A204.1 (cell line): ENCODE measurements around the gene CARNS1.
"Not testable (repeated sequence)": the region's sequence is repeated elsewhere in the genome, so short reads cannot be mapped to it uniquely, and the experiment has no call there.

Experiments
- FAIRE-seq: peaks from 2 replicates; lab custom pipeline; 2012; peaks lifted over from hg19 to GRCh38; lab: Jason Lieb, UNC

CARNS1 gene

DNA sequence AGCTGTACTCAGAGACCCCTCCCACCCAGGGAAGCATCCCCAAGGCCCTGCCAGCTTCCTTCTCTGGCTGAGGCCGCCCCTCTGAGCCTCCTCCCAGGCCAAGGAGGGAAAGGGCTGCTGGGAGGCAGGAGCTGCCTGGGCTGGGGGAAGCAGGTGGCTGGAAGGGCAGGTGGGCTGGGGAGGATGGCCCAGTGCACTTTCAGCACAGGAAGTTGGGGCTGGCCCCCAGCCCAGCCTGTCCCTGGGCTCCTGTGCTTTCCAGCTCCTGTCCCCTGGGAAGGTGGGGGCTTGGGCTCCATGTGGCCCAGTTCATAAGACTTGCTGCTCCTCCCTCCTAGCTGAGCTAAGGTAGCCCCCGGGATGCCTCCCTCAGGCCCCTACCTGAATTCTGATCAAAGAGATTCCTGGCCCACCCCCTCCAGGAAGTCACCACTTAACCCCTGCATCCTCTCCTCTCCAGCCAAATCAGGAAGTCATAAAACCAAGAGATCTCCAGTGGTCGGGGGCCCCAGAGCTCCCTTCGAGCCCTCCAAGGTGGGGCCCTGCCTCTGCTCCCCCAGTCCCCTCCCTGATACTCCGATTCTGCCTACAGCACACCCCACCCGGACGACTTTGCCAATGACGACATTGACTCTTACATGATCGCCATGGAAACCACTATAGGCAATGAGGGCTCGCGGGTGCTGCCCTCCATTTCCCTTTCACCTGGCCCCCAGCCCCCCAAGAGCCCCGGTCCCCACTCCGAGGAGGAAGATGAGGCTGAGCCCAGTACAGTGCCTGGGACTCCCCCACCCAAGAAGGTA is 18.7 kb upstream of the CARNS1 start:
- no peak for FAIRE-seq

DNA sequence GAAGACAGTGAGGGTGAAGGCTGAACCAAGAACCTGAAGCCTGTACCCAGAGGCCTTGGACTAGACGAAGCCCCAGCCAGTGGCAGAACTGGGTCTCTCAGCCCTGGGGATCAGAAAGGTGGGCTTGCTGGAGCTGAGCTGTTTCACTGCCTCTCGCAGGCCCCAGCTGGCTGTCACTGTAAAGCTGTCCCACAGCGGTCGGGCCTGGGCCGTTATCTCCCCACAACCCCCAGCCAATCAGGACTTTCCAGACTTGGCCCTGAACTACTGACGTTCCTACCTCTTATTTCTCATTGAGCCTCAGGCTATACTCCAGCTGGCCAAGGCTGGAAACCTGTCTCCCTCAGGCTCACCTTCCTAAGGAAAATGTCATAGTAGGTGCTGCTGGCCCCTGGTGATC is 17.9 kb upstream of the CARNS1 start:
- FAIRE-seq, result no peak

DNA sequence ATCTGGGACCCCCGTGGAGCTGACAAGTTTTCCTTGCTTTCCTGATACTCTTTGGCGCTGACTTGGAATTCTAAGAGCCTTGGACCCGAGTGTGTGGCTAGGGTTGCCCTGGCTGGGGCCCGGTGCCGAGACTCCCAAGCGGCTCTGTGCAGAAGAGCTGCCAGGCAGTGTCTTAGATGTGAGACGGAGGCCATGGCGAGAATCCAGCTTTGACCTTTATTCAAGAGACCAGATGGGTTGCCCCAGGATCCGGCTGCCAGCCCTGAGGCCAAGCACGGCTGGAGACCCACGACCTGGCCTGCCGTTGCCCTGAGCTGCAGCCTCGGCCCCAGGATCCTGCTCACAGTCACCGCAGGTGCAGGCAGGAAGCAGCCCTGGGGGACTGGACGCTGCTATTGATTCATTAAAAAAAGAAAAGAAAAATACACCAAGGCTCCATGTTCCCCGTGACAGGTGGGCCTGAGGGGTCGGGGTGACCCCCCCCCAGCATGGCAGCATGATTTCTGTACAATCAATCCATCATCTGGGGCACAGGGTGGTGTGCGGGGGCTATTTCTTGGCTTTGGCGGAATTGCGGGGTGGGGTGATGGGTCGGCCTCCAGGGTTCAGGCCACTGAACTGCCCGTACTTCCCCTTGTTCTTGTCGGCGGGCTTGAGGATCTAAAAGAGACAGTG is 17.4 kb upstream of the CARNS1 start:
- no peak for FAIRE-seq

DNA sequence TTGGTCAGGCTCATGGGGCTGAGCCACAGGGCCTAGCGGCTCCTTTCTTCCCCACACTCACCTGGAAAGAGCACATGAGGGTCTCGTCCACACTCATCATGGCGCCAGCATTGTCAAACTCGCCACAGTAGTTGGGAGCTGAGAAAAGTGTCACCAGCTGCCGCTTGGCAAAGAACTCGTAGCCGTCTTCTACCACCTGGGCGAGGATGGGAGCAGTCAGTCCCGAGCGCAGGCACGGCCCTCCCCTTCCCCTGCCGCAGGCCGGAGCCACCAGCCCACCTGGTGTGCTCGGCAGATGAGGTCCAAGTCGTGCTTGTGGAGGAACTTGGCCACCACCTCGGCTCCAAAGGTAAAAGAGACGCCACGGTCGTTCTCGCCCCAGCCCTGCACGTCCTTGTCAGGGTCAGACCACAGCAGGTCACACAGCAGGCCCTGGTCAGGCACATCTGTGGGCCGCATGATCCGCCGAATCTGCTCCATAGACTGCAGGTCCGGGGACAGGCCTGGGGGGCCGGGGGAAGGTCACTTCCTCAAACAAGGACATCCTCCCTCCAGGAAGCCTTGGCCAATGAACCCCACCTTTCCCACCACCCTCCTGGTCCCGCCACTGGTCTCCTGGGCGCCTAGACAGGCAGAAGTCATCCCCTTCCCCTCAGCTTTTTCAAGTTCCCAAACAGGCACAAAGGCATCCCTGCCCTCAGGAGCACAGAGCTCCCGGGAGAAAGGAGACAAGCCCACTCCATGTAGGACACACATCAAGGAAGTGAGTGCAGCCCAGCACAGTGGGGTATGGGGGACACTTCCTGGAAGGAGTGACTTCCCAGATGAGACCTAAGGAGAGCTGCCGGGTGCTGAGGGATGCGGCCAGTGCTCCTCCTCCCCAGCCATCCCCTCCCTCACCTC is 16.6 kb upstream of the CARNS1 start:
- FAIRE-seq, result no peak

DNA sequence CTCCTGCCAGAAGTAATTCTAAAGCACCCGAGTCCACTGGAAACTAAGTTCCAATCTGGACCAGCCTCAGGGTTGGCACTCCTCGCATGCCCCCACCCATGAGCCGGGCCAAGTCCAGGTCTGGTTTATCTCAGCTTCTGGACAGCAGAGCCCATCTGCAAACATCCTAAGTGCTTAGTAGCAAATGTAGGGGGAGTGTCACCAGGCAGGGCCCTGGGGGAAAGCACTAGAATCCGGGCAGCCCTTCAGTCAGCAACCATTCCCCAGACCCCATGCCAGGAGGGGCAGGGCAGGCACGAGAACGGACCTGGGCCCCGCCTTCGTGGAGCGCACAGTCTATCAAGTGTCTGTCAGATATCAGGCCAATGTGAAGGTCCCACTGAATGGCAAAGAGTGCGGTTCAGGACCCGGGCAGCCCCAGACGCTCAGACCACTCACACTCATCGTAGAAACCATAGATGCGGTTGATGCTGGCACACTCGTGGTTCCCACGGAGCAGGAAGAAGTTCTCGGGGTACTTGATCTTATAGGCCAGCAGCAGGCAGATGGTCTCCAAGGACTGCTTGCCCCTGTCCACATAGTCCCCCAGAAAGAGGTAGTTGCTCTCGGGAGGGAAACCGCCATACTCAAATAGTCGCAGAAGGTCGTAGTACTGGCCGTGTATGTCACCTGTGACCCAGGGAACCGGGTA is 15.1 kb upstream of the CARNS1 start:
- no peak for FAIRE-seq

DNA sequence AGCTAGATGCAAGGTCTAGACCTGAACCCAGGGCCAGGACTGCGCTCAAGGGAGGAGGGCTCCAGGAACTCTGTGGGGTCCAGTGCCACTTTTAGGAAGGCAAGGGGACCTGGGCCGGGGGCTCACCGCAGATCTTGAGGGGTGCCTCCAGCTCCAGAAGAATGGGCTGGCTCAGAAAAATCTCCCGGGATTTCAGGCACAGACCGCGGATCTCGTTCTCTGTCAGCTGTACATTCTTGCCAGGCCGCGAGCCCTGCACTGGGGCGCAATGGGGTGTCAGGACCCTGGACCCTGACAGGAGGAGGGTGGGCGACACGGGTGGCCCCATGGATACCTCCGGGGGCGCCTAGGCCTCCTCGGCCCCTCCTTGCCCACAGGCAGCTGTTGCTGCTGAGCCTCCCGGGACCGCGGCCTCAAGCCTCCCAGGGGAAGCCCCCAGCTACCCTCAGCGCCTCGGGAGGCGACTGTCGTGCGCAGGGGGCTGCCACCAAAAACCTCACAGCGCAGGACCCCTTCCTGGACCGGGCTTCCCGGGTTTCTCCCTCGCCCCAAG is 14.5 kb upstream of the CARNS1 start:
- FAIRE-seq, result no peak

DNA sequence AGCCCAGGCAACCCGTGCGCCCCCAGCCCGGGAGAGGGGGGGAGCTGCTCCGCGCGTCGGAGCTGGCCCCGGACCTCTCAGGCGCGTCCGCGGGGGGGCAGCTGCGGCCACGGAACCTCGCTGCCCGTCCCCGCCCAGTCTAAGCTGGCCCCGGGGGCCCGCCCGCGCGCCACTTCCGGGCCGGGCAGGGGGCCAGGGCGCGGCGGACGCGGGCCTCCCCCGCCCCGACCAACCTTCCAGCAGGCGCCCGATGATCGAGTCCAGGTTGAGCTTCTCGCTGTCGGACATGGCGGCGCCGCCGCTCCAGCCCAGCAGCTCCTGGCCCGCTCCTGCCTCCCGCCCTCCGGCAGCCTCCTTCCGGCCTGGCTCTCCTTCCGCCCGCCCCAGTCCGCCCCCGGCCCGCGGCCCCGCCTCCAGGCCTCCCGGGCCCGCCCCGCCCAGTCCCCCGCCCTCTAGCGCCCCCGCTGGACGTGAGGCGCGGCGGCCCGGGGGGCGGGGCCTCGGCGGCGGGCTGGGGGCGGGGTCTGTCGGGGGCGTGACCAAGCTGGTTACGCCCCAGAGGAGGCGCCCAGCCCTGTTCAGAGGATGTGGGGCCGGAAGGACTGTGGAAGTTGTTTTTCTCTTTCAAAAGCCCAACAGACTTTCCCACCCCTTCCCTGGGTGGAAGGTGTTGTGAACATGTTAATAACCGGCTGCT is 13.8 kb upstream of the CARNS1 start, which contains the start of gene PPP1CA:
PPP1CA (minus strand) TSS at position 364 of the 697 bp plus-strand sequence; CDS start at position 288, 76 bp downstream.
- FAIRE-seq, result no peak

DNA sequence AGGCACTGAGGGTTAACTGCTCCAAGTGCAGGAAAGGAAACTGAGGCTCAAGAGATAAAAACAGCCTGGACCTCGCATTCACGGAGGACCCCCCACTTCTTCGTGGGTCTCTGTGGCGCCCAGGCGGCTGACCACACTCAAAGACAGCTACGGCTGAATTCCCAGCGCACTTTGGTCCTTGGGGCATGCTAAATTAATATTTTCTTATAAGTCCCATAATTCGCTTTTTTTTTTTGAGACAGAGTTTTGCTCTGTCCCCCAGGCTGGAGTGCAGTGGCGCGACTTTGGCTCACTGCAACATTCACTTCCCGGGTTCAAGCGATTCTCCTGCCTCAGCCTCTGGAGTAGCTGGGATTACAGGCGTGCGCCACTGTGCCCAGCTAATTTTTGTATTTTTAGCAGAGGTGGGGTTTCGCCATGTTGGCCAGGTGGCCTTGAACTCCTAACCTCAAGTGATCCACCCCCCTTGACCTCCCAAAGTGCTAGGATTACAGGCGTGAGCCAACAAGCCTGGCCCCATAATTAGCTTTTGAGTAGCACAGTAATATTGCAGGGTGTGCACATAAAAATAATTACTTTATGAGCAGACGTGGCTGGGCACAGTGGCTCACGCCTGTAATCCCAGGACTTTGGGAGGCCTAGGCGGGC is 13.2 kb upstream of the CARNS1 start:
- FAIRE-seq, result not testable (repeated sequence)

DNA sequence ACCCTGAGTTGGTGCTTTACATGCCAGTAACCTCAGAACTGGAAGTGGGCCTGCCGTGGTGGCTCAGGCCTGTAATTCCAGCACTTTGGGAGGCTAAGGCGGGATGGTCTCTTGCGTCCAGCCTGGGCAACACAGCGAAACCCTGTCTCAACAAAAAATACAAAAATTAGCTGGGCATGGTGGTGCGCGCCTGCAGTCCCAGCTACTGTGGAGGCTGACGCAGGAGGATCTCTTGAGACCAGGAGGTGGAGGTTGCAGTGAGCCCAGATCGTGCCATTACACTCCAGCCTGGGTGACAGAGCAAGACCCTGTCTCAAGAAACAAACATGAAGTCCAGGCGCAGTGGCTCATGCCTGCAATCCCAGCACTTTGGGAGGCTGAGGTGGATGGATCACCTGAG is 12.4 kb upstream of the CARNS1 start:
- not testable (repeated sequence) for FAIRE-seq

DNA sequence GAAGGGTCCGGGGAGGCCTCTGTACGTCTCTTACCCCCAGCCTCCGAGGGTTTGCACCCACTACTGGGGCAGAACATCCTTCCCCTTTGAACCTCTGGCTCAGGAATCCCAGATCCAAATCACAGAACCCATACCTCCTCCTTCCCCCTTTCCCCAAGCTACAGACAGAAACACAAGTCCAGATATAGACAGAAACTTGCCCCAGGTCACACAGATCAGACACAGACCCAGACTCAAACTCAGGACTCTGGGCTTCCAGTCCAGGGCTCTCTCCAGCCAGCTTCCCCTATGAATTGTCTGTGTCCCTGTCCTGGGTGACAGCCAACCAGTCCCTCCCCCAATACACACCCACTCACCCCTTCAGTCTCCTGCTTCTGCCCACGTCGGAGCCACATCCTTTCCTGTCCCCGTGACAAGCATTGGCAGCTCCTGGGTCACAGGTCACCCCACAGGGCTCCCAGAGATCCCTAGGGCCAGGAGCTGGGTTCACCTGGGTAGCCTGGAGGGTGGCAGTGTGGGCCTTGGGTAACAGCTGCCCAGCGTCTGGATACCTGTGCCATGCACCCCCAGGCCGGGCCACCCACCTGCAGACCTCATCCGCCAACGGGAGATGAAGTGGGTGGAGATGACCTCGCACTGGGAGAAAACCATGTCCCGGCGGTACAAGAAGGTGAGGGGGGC is 10.8 kb upstream of the CARNS1 start:
- no peak for FAIRE-seq

DNA sequence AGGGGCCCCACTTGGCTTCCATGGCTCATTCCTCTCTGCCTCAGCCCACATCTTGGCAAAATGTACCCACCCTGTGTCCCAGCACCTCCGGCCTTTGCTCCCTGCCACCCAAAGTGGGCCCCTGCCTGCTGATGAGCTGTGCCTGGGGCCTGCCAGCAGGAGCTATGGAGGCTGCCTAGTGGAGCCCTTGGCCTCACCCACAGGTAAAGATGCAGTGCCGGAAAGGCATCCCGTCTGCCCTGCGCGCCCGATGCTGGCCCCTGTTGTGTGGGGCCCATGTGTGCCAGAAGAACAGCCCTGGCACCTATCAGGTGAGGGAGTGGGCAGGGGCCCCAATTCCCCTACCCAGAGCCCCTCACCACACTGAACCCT is 10.3 kb upstream of the CARNS1 start:
- FAIRE-seq, result no peak

DNA sequence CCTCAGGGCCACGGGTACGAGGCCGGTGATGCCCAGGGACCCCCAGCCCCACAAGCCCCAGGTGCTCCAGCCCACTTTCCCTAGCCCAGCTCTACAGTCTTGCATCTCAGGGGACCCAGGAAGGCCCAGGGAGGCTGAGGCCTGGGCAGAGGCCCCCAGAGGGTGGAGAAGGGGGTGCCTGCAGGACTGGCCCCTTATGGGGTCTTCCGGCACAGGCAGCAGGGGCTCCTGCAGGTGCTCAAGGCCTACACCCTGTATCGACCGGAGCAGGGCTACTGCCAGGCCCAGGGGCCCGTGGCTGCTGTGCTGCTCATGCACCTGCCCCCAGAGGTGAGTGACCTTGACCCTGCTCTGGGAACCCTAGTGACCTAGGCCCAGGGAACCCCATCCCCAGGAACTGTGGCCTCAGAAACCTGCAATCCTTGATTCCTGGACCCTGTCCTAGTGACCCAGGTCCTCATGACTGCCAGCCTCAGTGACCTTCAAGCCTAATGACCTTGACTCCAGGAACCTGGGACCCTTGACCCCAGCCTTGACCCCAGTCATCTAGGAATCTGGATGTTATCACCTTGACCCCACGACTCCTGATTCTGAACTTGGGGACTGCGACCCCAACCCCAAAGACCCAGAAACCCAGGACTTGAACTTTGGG is 9.7 kb upstream of the CARNS1 start:
- FAIRE-seq, result no peak

DNA sequence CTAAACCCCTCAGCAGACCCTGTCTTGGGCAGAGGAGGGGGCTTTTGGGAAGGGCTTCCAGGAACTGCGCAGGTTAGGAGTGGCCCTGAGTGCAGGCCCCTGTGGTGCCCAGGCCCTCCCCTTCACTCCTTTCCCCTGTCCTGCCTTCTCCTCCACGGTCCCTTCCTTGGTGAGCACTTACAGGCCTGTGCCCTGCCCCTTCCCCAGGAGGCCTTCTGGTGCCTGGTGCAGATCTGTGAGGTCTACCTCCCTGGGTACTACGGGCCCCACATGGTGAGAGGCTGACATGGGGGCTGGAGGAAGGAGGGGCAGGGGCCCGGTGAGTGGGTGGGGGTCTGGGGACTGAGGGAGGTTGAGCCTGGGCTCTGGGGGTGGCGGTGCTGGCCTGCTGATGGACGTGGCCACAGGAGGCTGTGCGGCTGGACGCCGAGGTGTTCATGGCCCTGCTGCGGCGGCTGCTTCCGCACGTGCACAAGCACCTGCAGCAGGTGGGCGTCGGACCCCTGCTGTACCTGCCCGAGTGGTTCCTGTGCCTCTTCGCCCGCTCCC is 9.0 kb upstream of the CARNS1 start:
- no peak for FAIRE-seq

DNA sequence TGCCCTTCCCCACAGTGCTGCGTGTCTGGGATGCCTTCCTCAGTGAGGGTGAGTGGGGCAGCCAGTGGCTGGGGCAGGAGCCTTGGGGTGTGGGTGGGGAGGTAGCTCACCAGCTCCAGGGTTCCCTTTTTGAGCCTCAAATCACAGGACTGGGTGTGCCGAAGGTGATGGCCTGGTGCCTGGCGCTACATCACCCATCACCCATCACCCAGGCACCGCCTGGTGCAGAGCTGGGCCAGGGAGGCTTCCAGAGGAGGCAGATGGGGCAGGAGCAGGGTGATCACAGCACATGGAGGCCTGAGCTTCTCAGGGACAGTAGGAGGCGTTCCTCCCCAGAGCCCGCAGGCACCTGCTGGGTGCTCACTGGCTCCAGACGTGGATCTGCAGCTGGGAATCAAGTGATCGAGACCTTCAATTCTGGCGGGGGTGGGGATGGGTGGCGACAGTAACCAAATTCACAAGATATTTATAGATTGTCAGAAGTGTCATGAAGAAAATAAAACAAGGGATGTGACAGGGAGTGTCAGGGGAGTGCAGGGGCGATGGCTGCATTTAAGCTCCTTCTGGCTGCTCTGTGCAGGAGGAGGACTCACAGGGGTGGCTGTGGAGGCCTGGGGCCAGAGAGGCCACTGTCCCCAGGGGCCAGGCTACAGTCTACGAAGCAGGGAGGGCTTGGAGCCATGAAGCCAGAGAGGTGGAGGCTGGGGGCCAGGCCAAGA is 8.3 kb upstream of the CARNS1 start:
- no peak for FAIRE-seq

DNA sequence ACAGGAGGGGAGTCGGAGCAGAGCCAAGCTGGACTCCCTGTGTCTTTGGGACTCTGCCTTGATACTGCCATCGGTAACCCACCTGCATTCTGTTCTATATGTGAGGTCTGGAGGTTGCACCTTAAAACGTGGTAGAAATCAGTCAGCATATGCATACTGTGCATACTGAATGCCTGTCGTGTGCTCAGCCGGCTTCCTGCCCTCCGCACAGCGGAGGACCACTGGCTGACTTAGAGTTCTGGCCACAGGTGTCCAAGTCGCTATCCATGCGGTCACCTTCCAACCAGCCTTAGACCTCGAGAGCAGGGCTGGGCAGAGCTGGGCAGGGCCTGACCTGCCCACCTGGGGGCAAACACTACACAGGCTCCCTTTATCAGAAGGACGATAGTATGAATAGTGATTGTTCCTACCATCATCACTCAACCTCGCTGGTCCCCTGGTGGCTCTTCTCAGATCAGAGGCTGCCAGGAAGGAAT is 7.8 kb upstream of the CARNS1 start:
- no peak for FAIRE-seq

DNA sequence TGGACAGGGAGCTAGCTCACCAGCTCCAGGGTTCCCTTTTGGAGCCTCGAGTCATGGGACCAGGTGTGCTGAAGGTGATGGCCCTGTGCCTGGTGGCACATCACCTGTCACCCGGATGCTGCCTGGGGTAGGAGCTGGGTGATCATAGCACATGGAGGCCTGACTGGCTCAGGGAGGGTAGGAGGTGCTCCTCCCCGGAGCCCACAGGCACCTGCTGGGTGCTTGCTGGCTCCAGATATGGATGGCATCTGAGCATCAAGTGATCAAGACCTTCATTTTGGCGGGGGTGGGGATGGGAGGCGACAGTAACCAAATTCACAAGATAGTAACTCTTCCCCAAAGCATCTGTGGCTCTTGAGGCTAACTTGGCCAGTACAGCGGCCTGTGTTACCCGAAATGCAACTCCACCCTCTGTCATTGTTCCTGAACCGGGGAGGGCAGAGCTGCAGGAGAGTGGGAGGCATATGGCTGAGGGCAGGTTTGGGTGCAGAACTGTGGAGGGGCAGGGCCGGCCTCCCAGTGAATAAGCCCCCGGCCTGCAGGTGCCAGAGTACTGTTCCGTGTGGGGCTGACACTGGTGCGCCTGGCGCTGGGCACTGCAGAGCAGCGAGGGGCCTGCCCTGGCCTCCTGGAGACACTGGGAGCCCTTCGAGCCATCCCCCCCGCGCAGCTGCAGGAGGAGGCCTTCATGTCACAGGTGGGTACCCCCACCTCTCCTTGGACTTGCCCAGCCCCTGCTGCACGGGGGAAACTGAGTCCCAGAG is 6.9 kb upstream of the CARNS1 start:
- FAIRE-seq, result no peak

DNA sequence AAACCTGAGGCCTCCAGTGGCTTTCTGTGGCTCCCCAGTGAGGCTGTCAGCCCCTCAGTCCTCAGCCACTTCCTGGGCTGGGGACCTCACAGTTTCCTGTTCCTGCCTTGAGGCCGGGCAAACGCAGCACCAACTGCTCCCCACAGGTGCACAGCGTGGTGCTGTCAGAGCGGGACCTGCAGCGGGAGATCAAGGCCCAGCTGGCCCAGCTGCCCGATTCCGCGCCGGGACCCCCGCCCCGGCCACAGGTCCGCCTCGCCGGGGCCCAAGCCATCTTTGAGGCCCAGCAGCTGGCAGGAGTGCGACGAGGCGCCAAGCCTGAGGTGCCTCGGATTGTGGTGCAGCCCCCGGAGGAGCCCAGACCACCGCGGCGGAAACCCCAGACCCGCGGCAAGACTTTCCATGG is 6.2 kb upstream of the CARNS1 start:
- no peak for FAIRE-seq
